HFF-Myc (cell line): ENCODE results near the gene CCL24.
"Not testable (repeated sequence)": the region's sequence is repeated elsewhere in the genome, so short reads cannot be mapped to it uniquely, and the experiment has no call there.

ENCODE experiments used
- DNase-seq: peaks from one replicate; pipeline ENCODE4 v3.0.0-alpha.2; 2011; ENCODE audit warnings: low read depth; ENCODE audit errors: extremely low read depth
- H3K4me3 ChIP-seq: replicated peaks from 2 replicates; pipeline ENCODE4 v1.5.1; 2011; ENCODE audit warnings: low read depth, mild to moderate bottlenecking, control low read depth, low read length
- CTCF ChIP-seq: IDR thresholded peaks from 2 replicates; pipeline ENCODE4 v1.5.1; 2012; ENCODE audit warnings: mild to moderate bottlenecking, low read depth, low read length, control low read depth; ENCODE audit errors: missing control alignments

Gene CCL24

GRCh38 chr7:75836798-75837197 is 23.2 kb upstream of the CCL24 start:
- DNase-seq = no peak
- no peak for TF ChIP-seq CTCF
- H3K4me3 ChIP-seq = no peak overlapping the region

GRCh38 chr7:75835688-75836285 is 22.2 kb upstream of the CCL24 start:
- no peak overlapping the region for H3K4me3 ChIP-seq
- no peak for DNase-seq
- TF ChIP-seq CTCF = no peak

GRCh38 chr7:75833662-75834061 is 20.1 kb upstream of the CCL24 start:
- not testable (repeated sequence) for H3K4me3 ChIP-seq, DNase-seq

GRCh38 chr7:75830978-75831377 is 17.4 kb upstream of the CCL24 start:
- H3K4me3 ChIP-seq = no peak overlapping the region
- DNase-seq = no peak
- no peak for TF ChIP-seq CTCF

GRCh38 chr7:75829656-75830055 is 16.1 kb upstream of the CCL24 start:
- not testable (repeated sequence) for H3K4me3 ChIP-seq
- DNase-seq = peak; percentile 22

- H3K4me3 ChIP-seq = no peak overlapping the region
- no peak for DNase-seq
- no peak for TF ChIP-seq CTCF
Observed at GRCh38 chr7:75823198-75823910, 9.7 kb upstream of the CCL24 start.

- no peak for TF ChIP-seq CTCF
- no peak overlapping the region for H3K4me3 ChIP-seq
- no peak for DNase-seq
Observed at GRCh38 chr7:75820688-75821087, 7.1 kb upstream of the CCL24 start.

- no peak overlapping the region for H3K4me3 ChIP-seq
- no peak for DNase-seq
- TF ChIP-seq CTCF = no peak
Observed at GRCh38 chr7:75819711-75820110, 6.1 kb upstream of the CCL24 start.
